Measurements from ENCODE around the gene TMEM201.

DNA sequence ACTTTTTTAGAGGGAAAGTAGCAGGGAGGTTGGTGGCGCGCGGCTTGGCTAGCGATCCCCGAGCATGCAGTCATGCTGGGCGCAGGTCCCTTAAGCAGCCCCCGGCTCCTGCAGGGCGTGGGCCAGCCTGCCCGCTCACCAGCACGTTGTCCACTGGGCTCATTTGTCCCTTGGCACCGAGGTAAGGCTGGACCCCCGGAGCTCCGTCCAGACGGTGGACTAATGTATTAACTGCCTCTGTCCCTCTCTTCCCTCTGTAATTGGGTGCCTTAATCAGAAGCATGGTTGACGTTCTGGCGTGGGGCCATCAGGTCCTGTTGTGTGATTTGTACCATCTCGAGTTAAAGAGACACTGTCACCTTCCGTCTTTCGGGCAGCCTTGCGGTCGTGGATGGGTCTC, 17.7 kb downstream of the TMEM201 start:
- TF ChIP-seq CTCF (IDR thresholded peaks at IDR 0.05; ENCODE audit: low read depth, low read length, poor library complexity, severe bottlenecking), result no peak
- no peak for TF ChIP-seq EZH2phosphoT487 (IDR thresholded peaks at IDR 0.05; ENCODE audit: borderline replicate concordance, low read length)

All from DOHH2 (cell line).